Measurements from ENCODE around the gene TMEM191B.
A peak's percentile ranks its signal among the peaks of the same experiment; 100 is the strongest.
"Not testable (repeated sequence)": the region's sequence is repeated elsewhere in the genome, so short reads cannot be mapped to it uniquely, and the experiment has no call there.

TMEM191B gene

DNA sequence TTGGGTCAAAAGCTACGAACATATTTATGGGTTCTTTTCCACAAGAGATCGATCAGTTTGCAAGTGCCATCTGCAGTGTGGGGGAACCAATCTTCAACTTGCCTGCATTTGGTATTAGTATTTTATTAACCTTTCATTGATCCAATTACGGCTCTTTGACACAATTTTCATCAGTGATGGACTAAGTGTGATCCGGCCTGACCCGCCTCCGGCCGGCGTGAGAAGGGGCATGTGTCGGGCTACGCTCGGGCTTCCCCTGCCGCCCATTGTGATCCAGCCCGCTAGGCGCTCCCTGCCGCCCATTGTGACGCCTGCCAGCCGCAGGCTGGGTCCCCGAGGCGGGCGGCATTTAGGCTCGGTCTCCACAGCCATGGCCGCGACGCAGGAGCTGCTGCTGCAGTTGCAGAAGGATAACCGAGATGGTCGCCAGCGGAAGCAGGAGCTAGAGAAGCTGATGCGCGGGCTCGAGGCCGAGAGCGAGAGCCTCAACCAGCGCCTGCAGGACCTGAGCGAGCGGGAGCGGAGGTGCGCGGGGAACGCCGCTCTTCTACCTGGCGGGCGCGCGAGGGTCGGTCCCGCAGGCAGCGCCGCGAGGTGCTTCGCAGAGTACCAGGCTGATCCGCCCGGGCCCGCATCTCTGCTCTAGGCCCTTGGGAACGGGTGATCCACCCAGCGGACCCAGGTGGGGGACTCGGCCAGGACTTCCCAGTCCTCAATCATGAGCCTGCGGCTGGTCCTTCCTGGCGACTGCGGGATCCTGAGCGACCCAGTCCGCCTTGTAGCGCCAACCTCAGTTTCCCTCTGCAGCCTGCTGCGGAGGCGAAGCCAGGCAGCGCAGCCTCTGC is at the start of gene TMEM191B:
Gene TMEM191B (plus strand): TSS at position 51 of the 845 bp plus-strand sequence. CDS start 179 bp downstream, at position 230.
- DNase-seq (ENCODE audit: low read depth in 2 of 2), result not testable (repeated sequence)

DNA sequence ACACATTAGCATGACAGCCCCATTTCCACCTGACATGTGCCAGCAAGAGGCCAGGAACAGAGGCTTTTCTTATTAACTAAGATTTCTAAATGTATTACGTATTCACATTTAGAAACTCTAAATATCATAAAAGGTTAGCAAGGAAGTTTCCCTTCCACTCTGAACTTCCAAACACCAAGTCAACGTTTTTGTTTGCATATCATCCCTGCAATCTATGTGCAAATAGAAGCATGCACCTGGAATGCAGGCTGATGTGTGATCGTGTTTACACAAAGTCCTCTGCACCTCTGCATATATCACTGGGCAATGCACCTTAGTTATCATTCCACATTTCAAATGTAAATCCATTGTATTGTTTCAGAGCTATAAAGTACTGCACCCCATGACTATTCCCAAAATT is 31.4 kb upstream of the TMEM191B start:
- DNase-seq (ENCODE audit: low read depth in 2 of 2), result not testable (repeated sequence)

GRCh38 chr22:18511327-18511726 is 16.3 kb upstream of the TMEM191B start:
- not testable (repeated sequence) for DNase-seq (ENCODE audit: low read depth in 2 of 2)

DNA sequence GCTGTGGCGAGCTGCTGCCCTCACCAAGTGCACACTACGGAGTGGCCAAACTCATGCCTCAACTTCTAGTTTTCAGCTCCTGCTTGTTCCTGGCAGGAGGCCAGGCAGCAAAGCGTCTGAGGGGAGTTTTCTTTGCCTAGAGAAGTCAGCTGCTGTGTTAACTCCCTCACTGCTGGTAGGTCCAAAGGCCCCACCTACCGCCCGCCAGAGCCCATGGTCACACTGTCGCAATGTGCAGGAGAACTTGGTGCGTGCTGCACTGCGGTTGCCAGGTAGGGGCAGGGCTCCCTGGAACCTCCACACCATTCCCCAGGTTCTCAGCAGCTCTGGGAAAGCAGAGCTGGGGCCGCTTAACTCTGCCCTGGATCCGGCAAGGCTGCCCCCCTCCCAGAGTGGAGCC is 15.2 kb upstream of the TMEM191B start:
- DNase-seq (ENCODE audit: low read depth in 2 of 2), result not testable (repeated sequence)

GRCh38 chr22:18513454-18513853 is 14.1 kb upstream of the TMEM191B start:
- not testable (repeated sequence) for DNase-seq (ENCODE audit: low read depth in 2 of 2)

GRCh38 chr22:18518061-18518460 is 9.5 kb upstream of the TMEM191B start, which contains the start of gene GGTLC3:
Gene GGTLC3, minus strand, starts transcription at chr22:18518161. Its CDS starts 264 bp downstream, at chr22:18517897.
- not testable (repeated sequence) for DNase-seq (ENCODE audit: low read depth in 2 of 2)

DNA sequence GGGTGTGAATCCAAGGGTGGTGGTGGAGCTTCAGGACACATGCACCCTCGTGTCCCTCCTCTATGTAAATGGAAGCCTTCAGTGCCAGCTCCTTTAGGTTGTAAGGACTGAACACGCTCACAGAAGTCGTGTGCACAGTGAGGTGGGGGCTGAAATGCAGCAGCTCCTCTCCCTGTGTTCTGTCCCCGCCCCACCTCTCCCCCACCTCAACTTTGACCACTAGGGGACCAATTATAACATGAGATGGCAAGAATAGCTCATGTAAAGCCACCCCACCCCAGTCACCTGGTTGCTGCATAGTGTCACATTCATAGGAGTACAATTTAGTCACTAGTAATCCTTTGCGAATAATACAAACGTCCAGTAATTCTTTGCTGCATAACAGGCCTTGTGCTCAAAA is 4.8 kb upstream of the TMEM191B start:
- not testable (repeated sequence) for DNase-seq (ENCODE audit: low read depth in 2 of 2)

DNA sequence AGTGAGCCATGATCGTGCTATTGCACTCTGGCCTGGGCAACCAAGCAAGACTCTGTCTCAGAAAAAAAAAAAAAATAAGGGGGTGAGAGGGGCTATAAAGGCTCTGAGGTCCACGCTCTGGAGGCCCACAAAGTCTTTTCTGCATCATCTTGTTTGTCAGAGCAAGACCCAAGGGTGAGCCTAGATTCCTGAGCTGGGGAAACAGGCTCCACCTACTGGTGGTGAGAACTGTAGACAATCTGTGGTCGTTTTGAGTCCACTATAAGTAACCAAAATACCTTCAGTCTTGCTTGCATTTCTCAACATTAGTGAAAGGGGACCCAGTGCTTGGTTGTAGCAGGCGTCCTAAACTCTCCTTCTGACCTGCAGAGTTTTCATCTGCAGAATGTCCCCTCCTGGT is 4.3 kb upstream of the TMEM191B start:
- not testable (repeated sequence) for DNase-seq (ENCODE audit: low read depth in 2 of 2)

DNA sequence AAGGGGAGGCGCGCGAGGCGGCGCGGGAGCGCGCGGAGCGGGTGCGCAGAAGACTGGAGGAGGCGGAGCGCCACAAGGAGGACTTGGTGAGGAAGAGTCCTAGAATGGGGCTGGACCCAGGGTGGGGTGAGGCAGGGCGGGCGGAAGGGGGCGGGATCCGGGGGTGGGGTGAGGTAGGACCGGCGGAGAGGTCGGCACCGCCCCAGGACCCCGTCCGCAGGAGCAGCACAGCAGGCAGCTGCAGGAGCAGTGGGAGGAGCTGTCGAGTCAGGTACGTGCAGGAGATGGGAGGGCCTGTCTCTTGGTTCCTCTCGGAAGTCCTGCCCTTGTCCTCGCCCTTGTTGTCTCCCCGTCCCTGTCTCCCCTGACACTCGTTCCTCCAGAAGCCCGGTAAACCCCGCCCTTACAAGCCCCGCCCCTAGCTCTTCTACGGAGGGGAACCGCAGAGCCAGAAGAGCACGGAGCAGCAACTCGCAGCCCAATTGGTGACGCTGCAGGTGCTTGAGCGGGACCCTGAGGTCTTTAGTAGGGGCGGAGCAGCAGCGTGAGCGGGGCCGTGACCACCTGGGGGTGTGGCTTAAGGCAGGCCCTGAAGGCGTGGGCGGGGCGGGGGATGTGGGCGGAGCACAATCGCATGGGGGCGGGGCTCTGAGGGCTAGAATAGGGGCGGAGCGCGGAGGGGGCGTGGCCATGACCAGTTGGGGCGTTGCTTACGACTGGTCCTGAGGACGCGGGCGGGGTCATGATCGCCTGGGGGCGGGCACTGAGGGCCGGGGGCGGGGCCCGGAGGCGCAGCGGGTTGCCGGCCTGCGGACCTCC is 1.2 kb downstream of the TMEM191B start:
- peak; percentile 67 to 90 for DNase-seq (ENCODE audit: low read depth in 2 of 2)

DNA sequence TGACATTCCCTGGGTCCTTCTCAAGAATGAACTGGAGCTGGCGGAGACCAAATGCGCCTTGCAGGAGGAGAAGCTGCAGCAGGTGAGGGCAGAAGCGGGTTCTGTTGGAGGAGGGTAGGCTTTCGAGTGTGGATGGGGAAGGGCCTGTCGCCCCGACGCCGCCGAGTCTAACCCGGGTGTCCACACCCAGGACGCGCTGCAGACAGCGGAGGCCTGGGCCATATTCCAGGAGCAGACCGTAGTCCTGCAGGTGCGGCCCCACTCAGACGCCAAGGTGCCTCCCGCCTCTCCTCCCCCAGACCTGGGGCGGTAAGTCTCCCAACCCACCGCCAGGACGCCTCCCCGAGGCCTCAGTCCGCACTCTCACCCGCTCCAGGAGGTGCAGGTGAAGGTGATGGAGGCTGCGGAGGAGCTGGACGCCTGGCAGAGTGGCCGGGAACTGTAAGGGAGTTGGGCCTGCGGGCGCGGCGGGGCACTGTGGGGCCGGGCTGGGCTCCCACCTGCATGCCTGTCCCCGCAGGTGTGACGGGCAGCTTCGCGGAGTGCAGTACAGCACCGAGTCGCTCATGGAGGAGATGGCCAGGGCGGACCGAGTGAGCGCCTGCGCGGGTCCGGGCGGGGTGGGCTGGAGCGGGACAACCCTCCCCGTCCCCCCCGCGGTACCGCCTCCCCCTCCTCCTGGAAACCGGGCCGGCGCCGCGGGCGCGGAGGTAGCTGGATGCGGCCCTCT is 2.0 kb downstream of the TMEM191B start:
- not testable (repeated sequence) for DNase-seq (ENCODE audit: low read depth in 2 of 2)

GRCh38 chr22:18533633-18534032 is 6.0 kb downstream of the TMEM191B start:
- not testable (repeated sequence) for DNase-seq (ENCODE audit: low read depth in 2 of 2)

DNA sequence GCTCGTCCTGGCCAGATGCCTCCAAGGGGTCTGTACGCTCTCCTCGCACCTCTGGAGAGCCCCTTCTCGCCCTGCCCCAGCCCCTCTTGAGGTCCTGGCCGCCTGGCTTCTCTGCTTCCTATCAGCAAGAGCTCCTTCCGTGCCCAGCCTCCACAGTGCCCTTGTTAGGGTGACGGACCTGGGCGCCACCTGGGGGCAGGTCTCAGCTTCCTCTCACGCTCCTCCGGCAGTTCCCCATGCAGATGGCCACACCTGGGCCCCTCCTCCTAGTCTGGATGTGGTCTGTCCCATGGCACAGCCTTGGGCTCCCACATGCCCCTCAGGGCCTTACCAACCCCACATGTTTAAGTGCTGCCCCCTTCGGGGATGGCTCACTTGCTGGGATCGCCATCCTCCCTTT is 6.7 kb downstream of the TMEM191B start:
- not testable (repeated sequence) for DNase-seq (ENCODE audit: low read depth in 2 of 2)

DNA sequence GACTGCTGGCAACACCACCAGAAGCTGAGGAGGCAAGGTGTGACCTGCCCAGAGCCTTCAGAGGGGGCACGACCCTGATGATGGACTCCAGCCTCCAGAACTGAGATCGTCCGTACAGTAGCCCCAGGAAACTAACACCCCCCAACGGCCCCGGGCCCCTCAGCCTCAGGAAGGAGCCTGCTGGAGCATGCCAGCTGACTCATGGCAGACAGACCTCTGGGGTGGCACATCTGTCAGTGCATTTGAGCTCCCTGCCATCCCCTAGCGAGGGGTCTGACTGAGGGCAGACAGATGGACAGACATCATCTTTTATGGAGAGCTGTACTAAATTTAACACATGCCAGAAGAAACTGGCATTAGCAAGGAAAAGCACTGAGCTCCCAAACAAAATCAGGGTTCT is 12.4 kb downstream of the TMEM191B start:
- not testable (repeated sequence) for DNase-seq (ENCODE audit: low read depth in 2 of 2)

DNA sequence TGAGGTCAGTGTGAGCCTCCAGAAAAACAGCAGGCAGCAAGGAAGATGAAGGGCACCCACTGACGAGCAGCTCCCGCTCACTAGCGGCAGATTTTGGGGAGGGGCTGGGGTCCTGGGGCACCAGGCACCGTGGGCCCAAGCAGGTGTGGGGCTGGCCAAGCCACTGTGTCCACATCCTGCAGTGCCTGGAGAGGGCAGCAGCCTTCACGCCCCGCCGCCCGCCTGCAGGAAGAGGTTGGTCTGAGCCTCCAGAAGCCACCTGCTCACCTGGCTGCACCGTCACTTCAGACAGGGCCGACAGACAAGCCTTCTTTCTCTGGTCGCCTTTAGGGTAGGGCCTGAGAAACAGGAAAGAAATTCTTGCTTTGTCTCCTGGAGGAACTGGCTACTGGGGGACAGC is 15.8 kb downstream of the TMEM191B start:
- not testable (repeated sequence) for DNase-seq (ENCODE audit: low read depth in 2 of 2)

GRCh38 chr22:18544615-18545014 is 17.0 kb downstream of the TMEM191B start:
- DNase-seq (ENCODE audit: low read depth in 2 of 2), result not testable (repeated sequence)

- not testable (repeated sequence) for DNase-seq (ENCODE audit: low read depth in 2 of 2)
Measured at GRCh38 chr22:18549458-18550179, 22.0 kb downstream of the TMEM191B start.

DNA sequence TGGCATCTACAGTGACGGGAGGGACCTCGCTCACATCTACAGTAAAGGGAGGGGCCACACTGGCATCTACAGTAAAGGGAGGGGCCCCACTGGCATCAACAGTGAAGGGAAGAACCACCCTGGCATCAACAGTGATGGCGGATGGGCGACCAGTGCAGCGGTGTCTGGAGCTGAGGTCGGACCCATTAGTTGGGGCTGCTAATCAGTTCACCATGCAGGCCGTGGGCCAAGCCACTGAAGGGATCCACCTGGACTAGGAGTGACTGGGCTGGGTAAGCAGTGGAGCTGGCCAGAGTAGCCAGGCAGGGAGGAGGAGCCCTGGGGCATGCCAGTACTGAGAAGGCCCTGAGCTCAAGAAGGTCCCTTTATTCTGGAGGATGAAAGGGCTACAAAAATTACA is 23.4 kb downstream of the TMEM191B start:
- not testable (repeated sequence) for DNase-seq (ENCODE audit: low read depth in 2 of 2)

DNA sequence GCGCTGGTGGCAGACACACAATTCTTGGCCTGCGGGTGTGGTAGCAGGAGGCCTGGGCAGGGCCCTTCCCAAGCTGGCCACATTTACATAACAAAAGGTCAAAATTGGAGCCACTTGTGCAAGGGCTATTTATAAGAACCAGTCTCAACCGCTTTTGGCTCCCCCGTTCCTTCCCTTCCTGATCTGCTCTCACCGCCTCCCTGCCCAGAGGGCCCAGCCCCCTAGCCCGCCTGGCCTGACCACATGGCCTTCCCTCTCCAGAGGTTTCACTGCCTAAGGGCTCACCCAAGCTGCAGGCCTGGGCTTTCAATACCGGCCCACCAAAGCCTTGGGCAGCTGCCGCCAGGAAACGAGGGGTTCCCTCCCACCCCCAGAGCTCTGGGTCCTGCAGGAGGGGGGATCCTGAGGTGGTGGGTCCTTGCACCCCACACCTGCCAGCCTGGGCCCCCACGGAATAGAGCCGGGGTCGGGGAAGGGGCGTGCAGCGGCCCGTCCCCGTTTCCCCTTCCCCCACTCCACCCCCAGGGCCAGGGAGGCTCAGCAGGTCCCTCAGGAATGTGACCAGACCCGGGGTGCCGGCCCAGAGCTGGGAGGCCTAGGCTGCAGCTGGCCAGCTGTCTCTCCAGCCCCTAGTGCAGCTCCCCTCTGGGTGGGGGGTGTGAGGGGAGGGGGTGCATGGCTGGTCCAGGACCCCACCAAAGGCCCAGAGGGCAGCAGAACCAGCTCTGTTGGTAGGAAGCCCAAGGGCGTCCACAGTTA is 25.4 kb downstream of the TMEM191B start:
- not testable (repeated sequence) for DNase-seq (ENCODE audit: low read depth in 2 of 2)

GRCh38 chr22:18554280-18555256 is 27.0 kb downstream of the TMEM191B start:
- DNase-seq (ENCODE audit: low read depth in 2 of 2), result not testable (repeated sequence)
